Stimulated activated CD8-positive, alpha-beta memory T cell treated with anti-CD3 and anti-CD28 coated beads, Interleukin-15, amount 100 ng/mL, for 1 hour (primary cell): ENCODE results near the gene HLA-DMA.

ENCODE experiments used
- DNase-seq: peaks from one replicate; pipeline ENCODE4 v3.0.0-alpha.2; 2020; ENCODE audit warnings: low read depth

HLA-DMA gene

GRCh38 chr6:32932132-32932868 is 20.6 kb downstream of the HLA-DMA start:
- DNase-seq, result no peak

- DNase-seq, result no peak
These were observed 21.7 kb downstream of the HLA-DMA start for GRCh38 chr6:32931211-32931610.

- DNase-seq, result no peak
These were observed 30.8 kb downstream of the HLA-DMA start for GRCh38 chr6:32922083-32922482.

- no peak for DNase-seq
These were observed 32.2 kb downstream of the HLA-DMA start for GRCh38 chr6:32920715-32921114.

GRCh38 chr6:32912951-32913350 is 39.9 kb downstream of the HLA-DMA start:
- DNase-seq, result no peak

- DNase-seq, result no peak
These were observed 44.0 kb downstream of the HLA-DMA start for GRCh38 chr6:32908897-32909296.

GRCh38 chr6:32906539-32906938 is 46.4 kb downstream of the HLA-DMA start:
- DNase-seq, result no peak

- no peak for DNase-seq
These were observed 47.8 kb downstream of the HLA-DMA start for GRCh38 chr6:32905078-32905477.

- no peak for DNase-seq
These were observed 48.9 kb downstream of the HLA-DMA start for GRCh38 chr6:32903952-32904351.
